GM15510 (cell line): Measurements from ENCODE around the gene NECTIN4.
A peak's percentile ranks its signal among the peaks of the same experiment; 100 is the strongest.

Experiments used
- POLR2A ChIP-seq: IDR thresholded peaks from 3 replicates; pipeline ENCODE4 v1.6.1; 2011; ENCODE audit warnings: borderline replicate concordance; ENCODE audit not compliant: insufficient read length; ENCODE audit errors: extremely low read depth

NECTIN4 gene

DNA sequence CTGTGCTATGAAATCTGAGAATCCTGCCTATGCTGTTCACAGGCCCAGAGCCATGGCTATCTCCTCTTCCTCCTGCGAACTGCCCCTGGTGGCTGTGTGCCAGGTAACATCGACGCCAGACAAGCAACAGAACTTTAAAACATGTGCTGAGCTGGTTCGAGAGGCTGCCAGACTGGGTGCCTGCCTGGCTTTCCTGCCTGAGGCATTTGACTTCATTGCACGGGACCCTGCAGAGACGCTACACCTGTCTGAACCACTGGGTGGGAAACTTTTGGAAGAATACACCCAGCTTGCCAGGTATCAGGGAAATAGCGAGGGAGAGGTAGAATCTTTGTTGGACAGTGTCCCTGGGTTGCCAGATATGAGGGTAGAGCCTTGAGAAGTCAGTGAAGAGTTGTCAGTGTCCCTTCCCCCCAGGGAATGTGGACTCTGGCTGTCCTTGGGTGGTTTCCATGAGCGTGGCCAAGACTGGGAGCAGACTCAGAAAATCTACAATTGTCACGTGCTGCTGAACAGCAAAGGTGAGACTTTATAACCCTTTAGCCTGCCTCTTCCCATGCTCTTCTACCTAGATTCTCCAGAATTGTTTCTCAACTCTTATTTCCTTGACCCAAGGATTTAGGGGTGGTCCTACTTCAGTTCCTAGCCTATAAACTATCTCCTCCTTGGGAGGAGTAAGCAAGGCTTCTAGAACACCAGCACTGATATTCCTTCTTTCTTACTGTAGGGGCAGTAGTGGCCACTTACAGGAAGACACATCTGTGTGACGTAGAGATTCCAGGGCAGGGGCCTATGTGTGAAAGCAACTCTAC lies 29.9 kb upstream of the NECTIN4 start:
- TF ChIP-seq POLR2A = no peak

DNA sequence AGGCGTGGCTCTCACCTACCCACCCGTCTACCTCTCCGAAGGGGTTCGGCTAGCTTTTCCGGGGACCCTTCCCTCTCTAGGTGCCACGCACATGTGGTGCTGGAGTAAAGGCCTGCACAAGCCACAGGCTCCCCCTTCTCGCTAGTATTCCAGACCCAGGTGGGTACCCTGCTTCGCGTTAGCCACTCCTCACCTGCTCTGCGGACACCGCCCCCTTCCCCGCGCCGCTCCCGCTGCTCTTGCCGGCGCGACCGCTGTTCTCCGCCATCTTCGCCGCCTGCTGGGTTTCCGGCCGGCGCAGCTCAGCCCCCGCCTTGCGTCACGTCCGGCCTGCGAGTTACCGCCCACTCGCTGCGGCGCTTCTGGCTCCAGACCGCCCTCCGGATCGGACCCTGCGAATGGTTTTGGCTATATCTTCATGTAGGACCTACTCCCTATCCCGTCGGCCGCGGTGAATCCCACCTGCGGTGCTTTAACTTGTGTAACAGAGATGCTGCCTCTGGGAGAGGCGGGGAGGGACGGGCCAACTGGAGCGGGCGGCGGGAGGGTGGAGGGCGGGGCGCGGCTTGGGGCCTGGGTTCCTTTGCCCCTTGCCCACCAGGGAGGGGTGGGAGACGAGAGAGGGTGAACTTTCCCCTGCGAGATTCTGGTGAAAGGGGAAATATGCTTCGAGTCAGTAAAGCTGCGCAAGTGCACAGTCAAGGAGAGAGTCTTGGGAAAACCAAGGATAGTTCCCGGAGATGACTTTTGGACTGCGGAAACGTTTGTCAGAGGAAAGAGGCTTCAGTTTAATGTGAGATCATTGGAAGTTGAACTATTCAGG lies 28.6 kb upstream of the NECTIN4 start, which contains the start of the genes NIT1 and PFDN2:
NIT1 (plus strand) TSS at position 347 of the 823 bp plus-strand sequence; CDS start at position 419, 72 bp downstream.
PFDN2 (minus strand) TSS at position 279 of the 823 bp plus-strand sequence; CDS start at position 268, 11 bp downstream.
- TF ChIP-seq POLR2A = peak; percentile 94

DNA sequence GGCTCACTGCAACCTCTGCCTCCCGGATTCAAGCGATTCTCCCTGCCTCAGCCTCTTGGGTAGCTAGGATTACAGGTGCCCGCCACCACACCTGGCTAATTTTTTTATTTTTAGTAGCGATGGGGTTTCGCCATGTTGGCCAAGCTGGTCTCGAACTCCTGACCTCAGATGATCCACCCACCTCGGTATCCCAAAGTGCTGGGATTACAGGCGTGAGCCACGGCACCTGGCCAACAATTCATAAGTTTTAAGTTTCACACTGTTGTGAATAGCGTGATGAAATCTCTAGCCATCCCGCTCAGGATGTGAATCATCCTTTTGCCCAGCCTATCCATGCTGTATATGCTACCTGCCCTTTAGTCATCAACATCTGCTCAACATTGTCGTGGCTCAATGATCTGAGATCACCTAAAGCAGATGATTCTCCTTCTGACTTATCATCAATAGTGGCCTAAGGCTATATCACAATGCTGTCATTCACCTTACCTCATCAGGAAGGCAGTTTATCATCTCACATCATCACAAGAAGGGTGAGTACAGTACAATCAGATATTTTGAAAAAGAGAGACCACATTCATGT lies 25.9 kb upstream of the NECTIN4 start:
- TF ChIP-seq POLR2A = no peak

DNA sequence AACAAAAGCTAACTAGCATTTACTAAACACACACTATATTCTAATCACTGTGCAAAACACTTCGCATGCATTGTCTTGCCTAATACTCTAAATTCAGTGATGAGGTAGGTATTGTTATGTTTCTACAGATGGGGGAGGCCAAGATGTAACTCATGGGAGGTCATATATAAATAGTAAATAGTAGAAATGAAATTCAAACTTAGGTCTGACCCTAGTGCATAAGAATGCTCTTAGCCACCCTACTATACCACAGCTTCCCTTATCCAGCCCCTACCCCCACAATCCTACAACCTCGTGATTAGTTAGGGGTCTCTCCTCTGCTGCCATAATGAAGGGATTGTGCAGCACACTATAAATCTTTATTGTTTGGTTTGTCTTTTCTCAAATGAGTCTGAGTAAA lies 25.2 kb upstream of the NECTIN4 start:
- no peak for TF ChIP-seq POLR2A

DNA sequence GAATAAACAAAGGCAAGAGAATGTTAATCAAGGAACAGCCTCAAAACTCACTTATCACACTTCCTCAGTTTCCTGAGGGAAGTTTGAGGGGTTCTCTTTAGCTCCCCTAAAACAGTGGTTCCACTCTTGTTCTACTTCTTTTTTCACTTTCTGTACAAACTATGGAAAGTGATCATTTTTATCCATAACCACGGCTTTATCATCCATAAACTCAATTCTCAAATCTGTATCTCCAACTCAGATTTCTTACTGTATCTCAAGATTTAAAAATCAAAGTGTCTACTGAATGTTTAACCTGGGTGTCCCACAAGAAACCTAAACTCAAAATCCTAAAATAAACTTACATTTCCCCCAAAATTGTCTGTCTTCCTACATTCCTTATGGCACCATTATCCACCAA lies 24.6 kb upstream of the NECTIN4 start:
- no peak for TF ChIP-seq POLR2A

DNA sequence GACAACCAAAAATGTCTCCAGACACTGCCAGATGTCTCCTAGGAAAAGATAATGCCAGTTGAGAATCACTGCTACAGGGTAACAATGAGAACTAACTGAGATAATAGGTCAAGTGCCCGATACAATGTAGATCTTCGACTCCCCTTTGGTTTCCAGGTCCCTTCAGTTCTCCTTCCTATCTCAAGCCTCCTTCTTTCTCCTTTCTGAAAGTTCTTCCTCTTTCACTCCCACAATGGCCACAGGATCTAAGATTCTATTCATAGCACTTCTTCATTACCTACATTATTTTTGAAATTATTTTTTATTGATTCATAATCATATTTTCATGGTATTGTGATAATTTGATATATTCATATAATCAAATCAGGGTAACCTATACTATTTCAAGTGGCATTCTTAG lies 22.2 kb upstream of the NECTIN4 start:
- TF ChIP-seq POLR2A = no peak

DNA sequence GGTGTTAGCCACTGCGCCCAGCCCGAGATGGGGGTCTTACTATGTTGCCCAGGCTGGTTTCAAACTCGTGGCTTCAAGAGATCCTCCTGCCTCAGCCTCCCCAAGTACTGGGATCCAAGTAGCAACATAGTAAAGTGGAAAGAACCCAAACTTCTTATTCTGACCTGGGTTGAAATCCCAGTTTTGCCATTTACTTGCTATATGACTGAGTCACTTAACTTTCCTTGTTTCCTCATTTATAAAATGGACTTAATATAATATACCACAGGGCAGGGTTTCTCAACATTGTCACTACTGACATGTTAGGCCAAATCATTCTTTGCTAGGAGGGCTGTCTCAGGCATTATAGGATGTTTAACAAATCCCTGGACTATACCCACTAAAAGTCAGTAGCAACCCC lies 21.8 kb upstream of the NECTIN4 start:
- TF ChIP-seq POLR2A = no peak

DNA sequence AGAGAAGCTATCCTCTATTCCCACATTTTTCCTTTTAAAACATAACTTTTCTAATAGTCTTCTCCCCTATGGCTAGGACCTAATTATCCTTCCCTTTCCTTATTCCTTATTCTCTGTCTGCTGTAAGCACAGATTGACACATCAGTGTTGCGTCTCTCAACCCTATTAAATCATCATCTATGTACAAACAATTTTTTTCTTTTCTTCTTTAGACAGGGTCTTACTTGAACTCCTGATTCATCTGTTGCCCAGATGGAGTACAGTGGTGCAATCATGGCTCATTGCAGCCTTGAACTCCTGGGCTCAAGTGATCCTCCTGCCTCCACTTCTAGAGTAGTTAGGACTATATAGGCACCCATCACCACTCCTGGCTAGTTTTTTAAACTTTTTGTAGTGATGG lies 17.1 kb upstream of the NECTIN4 start:
- TF ChIP-seq POLR2A = no peak

DNA sequence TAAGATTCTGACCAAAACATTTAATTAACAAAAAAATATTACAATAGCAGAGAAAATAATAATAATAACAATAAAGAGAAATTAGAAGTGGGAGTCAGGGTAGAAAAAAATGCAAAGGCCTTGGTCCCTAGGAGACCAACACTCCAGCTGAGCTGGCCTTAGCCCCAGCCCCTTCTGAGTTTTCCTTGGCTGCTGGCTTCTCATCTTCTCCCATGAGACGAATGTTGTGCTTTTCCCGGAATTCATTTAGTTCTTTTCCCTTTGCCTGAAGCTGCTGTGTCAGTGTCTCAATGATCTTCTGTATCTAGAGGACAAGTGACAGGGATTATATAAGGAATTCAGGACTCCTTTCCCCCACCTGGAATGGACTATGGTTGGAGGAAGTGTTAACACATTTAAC lies 11.2 kb upstream of the NECTIN4 start:
- TF ChIP-seq POLR2A = no peak

DNA sequence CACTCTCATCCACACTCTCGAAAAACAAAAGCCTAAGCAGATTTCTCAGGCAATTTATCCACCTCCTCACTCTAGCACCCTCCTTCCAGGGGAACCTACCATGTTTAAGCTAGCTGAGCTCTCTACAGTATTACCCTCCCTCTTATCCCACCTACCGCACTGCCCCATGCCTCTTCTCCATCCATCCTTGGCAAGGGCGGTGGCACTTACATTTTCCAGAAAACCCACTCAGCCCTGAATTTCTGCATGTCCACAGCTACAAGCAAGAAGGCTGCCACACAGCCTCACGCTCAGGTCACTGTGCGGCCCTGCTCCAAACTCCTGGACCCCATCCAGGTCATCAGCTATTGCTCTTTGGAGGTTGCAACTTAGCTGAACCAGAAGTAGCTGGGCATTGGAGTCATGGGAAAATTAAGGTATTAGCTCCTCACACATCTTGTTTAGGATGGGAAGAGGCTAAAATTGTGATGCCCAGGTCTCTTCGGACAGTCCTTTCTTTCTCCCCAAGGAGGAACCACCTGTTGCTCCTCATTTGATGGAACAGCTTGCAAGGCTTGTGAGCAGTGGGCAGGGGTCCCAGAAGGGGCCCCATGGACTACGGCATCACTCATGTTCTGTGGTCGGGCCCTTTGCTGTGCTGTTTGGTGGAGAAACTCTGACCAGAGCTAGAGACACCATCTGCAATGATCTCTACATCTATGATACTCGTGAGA lies 9.9 kb upstream of the NECTIN4 start:
- no peak for TF ChIP-seq POLR2A

DNA sequence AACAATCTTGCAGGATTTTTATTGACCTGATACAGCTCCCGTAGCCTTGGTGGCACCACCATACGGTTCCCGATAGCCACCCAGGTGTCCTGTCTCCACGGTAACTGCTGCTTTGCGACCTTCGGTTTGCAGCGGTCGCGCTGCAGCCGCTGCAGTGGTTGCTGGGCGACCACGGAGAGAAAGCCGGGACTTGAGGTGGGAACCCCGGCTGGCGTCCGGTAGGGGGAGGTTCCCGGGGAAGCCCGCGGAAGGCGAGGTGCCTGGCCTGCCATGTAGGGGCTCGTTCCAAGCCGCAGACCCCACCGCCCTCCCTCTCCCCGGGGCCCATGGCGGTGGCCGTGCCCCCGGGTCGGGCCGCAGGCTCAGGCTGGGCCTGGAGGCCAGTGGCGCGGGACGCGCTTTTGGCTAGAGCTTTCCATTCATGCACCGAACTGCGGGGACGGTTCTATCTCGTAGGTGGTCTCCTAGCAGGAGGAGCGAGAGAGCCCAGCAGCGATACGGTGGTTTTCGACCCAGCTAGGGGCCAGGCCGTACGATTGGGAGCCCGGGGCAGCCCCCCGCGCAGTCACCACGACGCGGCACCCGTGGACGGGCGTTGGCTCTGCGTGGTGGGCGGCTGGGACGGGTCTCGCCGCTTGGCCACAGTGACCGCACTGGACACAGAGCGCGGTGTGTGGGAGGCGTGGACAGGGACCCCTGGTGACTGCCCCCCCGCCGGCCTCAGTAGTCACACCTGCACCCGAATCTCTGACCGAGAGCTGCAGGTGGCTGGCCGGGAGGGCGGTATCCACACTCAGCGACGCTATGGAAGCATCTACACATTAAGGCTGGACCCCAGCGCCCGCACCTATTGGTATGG lies 9.1 kb upstream of the NECTIN4 start, which contains the start of gene KLHDC9:
KLHDC9 (plus strand) TSS at position 152 of the 859 bp plus-strand sequence; CDS start at position 327, 175 bp downstream.
- peak; percentile 25 for TF ChIP-seq POLR2A

DNA sequence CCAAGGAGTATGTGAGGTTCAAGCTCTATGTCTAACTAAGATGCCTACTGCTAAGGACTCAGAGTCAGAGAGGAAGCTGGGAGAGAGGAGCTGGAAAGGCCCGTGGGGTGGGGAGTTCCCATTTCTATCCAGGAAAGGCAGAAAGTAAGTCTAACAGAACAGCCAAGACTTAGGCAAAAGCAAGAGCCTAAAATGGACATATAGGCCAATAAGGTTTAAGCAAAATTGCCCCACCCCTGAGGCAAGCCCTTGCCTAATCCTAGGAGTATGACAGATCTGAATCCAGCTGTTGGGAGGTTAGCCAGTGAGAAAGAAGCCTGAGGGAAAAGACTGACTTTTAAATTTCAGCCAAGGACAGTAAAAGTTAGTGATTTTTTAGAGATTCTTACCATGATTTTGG lies 7.2 kb upstream of the NECTIN4 start:
- no peak for TF ChIP-seq POLR2A

DNA sequence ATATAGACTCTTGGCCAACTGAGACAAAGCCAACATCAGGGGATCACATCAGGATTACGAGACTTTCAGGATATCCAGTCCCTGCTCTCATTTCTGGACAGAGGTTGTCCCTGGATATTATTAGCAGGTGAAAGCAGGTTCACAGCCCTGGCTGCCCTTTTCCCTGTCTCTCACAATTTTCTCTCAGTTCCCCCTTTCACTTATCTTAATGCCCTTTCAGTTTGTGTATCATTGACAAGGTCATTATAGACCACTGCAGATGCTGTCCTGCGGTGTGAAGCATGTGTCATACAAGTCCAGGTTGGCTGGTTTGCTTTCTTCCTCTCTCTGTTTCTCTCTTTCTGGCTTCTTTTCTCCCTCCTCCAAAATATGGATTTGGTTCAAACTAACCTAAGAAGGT lies 6.7 kb upstream of the NECTIN4 start:
- TF ChIP-seq POLR2A = no peak
